GM06990 (cell line): Measurements from ENCODE around the gene FBLN2.

Experiments
- DNase-seq: peaks from one replicate; pipeline ENCODE4 v3.0.0-alpha.2; 2011; ENCODE audit not compliant: insufficient read length; ENCODE audit errors: extremely low read depth
- H3K27me3 ChIP-seq: replicated peaks from 2 replicates; pipeline ENCODE4 v1.6.0; 2011; ENCODE audit warnings: low read length; ENCODE audit not compliant: control insufficient read depth, insufficient read depth
- H3K36me3 ChIP-seq: 2 replicates; pipeline ENCODE4 v1.5.1; 2011; ENCODE audit warnings: low read length; ENCODE audit not compliant: control insufficient read depth, insufficient read depth
- H3K4me3 ChIP-seq: replicated peaks from 2 replicates; pipeline ENCODE4 v1.5.1; 2011; ENCODE audit warnings: low read depth, mild to moderate bottlenecking, control low read depth, low read length
- TF ChIP-seq, protein P1 (sequence below): IDR thresholded peaks from 2 replicates; pipeline ENCODE4 v1.5.1; 2011; ENCODE audit warnings: low read length, control low read depth, mild to moderate bottlenecking, inconsistent platforms; ENCODE audit not compliant: insufficient read depth, poor library complexity, severe bottlenecking

FBLN2 gene

DNA sequence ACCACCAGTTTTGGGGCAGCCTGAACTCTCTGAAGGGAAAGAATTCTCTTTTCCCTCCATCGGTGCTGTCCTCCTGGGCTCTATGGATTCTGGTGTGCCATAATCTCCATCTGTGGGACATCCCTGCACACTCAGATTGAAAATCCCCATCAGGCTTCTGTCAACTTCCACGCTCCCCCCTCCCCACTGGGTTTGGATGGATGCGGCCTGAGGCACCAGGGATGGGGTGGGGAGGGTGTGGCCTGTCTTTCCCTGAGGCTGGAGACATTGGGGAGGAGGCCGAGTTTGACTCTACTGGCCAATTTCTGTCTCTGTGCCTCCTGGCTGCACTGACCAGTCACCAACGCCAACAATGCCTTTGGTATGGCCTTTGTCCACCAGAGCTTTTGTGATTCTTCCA is 16.3 kb upstream of the FBLN2 start:
- Histone ChIP-seq H3K36me3 (no peaks in the 10 kb centered on the region), H3K4me3 (no peak overlapping the region), H3K27me3 (peaks cover 1% of the 10 kb centered on the region)
- no peak for DNase-seq
- TF ChIP-seq, protein P1, sequence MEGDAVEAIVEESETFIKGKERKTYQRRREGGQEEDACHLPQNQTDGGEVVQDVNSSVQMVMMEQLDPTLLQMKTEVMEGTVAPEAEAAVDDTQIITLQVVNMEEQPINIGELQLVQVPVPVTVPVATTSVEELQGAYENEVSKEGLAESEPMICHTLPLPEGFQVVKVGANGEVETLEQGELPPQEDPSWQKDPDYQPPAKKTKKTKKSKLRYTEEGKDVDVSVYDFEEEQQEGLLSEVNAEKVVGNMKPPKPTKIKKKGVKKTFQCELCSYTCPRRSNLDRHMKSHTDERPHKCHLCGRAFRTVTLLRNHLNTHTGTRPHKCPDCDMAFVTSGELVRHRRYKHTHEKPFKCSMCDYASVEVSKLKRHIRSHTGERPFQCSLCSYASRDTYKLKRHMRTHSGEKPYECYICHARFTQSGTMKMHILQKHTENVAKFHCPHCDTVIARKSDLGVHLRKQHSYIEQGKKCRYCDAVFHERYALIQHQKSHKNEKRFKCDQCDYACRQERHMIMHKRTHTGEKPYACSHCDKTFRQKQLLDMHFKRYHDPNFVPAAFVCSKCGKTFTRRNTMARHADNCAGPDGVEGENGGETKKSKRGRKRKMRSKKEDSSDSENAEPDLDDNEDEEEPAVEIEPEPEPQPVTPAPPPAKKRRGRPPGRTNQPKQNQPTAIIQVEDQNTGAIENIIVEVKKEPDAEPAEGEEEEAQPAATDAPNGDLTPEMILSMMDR, result no peak

DNA sequence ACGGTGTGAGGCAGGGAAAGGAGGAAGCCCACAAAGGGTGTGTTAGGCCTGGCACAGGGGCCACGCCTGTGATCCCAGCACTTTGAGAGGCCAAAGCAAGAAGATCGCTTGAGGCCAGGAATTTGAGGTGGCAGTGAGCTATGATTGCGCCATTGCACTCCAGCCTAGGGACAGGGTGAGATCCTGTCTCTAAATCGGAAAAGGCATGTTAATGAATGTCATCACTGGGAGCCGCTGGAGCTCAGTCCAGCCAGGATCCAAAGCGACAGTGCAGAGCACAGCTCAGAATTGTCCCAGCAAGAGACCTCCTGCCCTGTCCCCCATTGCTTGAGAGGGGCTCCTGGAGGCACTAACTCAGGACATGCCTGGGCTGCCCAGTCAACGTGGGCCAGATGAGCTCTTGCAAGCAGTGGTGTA is 15.0 kb upstream of the FBLN2 start:
- DNase-seq, result no peak
- peaks cover 1% of the 10 kb centered on the region for H3K27me3 ChIP-seq
- no peaks in the 10 kb centered on the region for H3K36me3 ChIP-seq
- TF ChIP-seq, protein P1, result no peak
- H3K4me3 ChIP-seq, result no peak overlapping the region

DNA sequence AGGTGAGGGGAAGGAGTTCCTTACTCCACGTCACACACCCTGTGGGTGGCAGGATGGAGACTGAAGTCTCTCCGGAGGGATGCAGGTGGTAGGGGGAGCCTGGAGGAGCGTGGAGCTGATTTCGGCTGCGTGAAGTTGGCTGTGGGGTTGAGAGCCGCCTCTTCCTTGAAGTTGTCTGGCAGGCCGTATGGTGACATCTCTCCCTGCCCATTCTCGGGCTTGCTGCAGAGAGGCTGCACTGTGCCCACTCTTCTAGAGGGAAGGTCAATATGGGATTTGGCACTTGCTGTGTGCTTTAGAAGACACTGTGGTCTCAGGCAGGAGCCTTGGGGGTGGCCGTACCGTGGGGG is 13.4 kb upstream of the FBLN2 start:
- DNase-seq, result no peak
- H3K36me3 ChIP-seq, result no peaks in the 10 kb centered on the region
- H3K27me3 ChIP-seq, result peaks cover 1% of the 10 kb centered on the region
- TF ChIP-seq, protein P1, result no peak
- no peak overlapping the region for H3K4me3 ChIP-seq

DNA sequence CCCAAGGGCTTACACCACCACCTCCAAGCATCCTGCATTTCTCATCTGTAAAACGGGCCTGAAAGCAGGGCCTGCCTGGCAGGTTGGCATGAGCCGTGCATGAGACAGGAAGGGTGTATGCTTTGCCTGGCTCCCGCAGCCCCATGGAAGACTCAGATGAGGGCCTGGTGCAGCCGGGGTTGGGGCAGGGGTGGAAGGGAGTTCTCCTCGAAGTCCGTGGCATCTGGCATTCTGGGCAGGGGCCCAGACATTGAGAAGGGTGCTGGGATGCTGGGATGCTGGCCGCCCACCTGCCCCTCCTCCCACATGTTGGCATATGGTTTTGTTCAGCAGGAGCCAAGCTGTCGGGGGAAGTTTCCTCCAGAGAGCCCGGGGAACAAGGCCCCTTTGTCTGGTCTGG is 13.0 kb upstream of the FBLN2 start:
- Histone ChIP-seq H3K36me3 (no peaks in the 10 kb centered on the region), H3K27me3 (peaks cover 1% of the 10 kb centered on the region), H3K4me3 (no peak overlapping the region)
- DNase-seq, result no peak
- TF ChIP-seq, protein P1, result no peak

DNA sequence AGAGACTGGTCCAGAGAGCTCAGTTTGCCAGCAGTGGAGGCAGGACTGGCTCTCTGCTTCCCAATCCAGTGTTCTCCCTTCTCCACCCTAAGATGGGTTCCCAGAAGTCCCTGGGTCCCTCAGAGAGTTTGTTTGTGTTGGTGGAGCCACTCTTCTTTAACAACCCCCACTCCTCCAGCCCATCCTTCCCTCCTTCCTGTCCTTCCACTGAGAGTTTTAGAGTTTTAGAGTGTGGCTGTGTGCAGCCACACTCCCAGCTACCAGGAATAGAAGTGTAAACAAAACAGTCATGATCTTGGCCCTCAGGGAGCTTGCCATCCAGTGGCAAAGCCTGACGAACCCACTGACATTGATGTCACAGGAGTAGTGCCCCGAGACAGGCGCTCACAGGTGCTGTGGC is 12.5 kb upstream of the FBLN2 start:
- H3K36me3 ChIP-seq, result no peaks in the 10 kb centered on the region
- TF ChIP-seq, protein P1, result no peak
- no peak overlapping the region for H3K4me3 ChIP-seq
- DNase-seq, result no peak
- H3K27me3 ChIP-seq, result peaks cover 1% of the 10 kb centered on the region

DNA sequence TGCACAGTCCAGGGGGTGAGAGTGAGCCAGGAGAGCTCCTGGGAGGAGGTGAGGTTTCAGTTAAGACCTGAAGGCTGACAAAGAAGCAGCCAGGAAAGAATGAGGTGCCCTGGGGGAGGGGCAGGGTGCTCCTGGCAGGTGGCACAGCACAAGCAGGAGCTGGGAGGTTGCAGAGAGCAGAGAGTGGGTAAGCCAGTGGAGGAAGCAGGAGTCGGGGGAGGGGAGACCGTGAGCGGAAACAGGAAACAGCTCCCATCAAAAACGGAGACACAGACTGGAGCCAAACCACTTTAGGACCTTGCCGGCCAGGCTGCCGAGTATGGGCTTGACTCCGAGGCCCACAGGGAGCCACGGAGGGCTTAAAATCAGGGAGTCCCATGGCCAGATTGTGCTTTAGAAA is 12.1 kb upstream of the FBLN2 start:
- Histone ChIP-seq H3K4me3 (no peak overlapping the region), H3K36me3 (no peaks in the 10 kb centered on the region), H3K27me3 (peaks cover 1% of the 10 kb centered on the region)
- DNase-seq, result no peak
- TF ChIP-seq, protein P1, result no peak
